Body of pancreas (tissue), 4 donors: ENCODE measurements around the gene DGKG. TPM values are rescaled to one million over a fixed set of nuclear protein-coding genes. Genes with fewer than 3 reads are reported as not detected.
A peak's percentile ranks its signal among the peaks of the same experiment; 100 is the strongest.

Experiments
- ATAC-seq: fragments of 150-250 bp; one replicate; pipeline ENCODE4 v1.9.1; 2016
- DNase-seq, 4 donors: peaks; one replicate each; pipeline ENCODE4 v3.0.0-alpha.2; 2019
- H3K27ac ChIP-seq, 4 donors: fragments of 200-600 bp; sonication (generic); 1 replicate in 3 of 4; 2 replicates in 1 of 4; pipeline versions ENCODE4 v1.5.1 to v1.6.1; 2016 to 2019; ENCODE audit warnings: mild to moderate bottlenecking in 1 of 4, mixed read lengths in 1 of 4, moderate library complexity in 1 of 4
- H3K27me3 ChIP-seq, 2 donors: fragments of 200-600 bp; sonication (generic); one replicate each; pipeline ENCODE4 v1.6.0; 2016; ENCODE audit warnings: mild to moderate bottlenecking in 1 of 2
- H3K36me3 ChIP-seq, 2 donors: fragments of 200-600 bp; sonication (generic); replicated peaks in 1 of 2; 2 replicates each; pipeline ENCODE4 v1.5.1; 2016; ENCODE audit warnings: low read depth in 2 of 2; ENCODE audit not compliant: insufficient read depth in 1 of 2
- H3K4me1 ChIP-seq: fragments of 200-600 bp; sonication (generic); one replicate; pipeline ENCODE4 v1.6.0; 2016
- H3K4me3 ChIP-seq, 2 donors: fragments of 200-600 bp; sonication (generic); 1 replicate in 1 of 2; 2 replicates in 1 of 2; pipeline ENCODE4 v1.5.1; 2016 to 2019
- H3K9me3 ChIP-seq, 3 donors: fragments of 200-600 bp; sonication (generic); 1 replicate in 2 of 3; 2 replicates in 1 of 3; pipeline ENCODE4 v1.5.1; 2016
- CTCF ChIP-seq, 7 experiments: fragments of 450-650 bp in 4 of 7; fragments of 200-600 bp in 3 of 7; sonication (generic) in 3 of 7; IDR thresholded peaks; one replicate each; pipeline ENCODE4 v1.5.1; 2016 to 2019; ENCODE audit warnings: antibody characterized with exemption in 7 of 7
- POLR2A ChIP-seq, 3 donors: fragments of 450-650 bp; IDR thresholded peaks; one replicate each; pipeline ENCODE4 v1.6.1; 2016; ENCODE audit warnings: antibody characterized with exemption in 3 of 3, mild to moderate bottlenecking in 2 of 3
- WGBS, 2 donors: methylation state at CpG; one replicate each; pipeline ENCODE4 v1.1.5; 2017; 5-methylcytosine and 5-hydroxymethylcytosine counted together
- intact Hi-C: fragments of 100-400 bp; cut with DNase I; formaldehyde crosslinking; loops from one replicate; pipeline ENCODE4 v1.15.1; 2023
- total RNA-seq, 2 donors: library from RNA; depleted of rRNA; stranded (reverse); fragments of >200 nt; gene quantifications; one replicate each; pipeline ENCODE4 v1.1.0, GENCODE V29; 2016

DGKG gene
- total RNA-seq, 2 donors from 2014 or later = 0.78 to 16.2 TPM

- DNase-seq (no peak), ATAC-seq (no peak)
- no peak for TF ChIP-seq POLR2A (IDR thresholded peaks at IDR 0.05)
- no peak for TF ChIP-seq CTCF (IDR thresholded peaks at IDR 0.05)
- Histone ChIP-seq H3K4me3 (no peak overlapping the region), H3K9me3 (no peaks in the 10 kb centered on the region), H3K27me3 (no peaks in the 10 kb centered on the region), H3K36me3 (no peaks in the 10 kb centered on the region), H3K4me1 (peaks cover 17% of the 10 kb centered on the region), H3K27ac (no peak overlapping the region)
- intact Hi-C loops = no loop called here
- WGBS, 2 donors = 88 to 92% methylated on average over 8 of the region's 8 CpGs
These were observed 18.8 kb upstream of the DGKG start for GRCh38 chr3:186380622-186381380.

GRCh38 chr3:186375443-186375842 is 13.4 kb upstream of the DGKG start:
- WGBS, 2 donors = 51% methylated on average over 2 of the region's 2 CpGs
- Histone ChIP-seq H3K27ac (no peak overlapping the region), H3K4me3 (no peak overlapping the region), H3K9me3 (no peaks in the 10 kb centered on the region), H3K4me1 (no peaks in the 10 kb centered on the region), H3K36me3 (no peaks in the 10 kb centered on the region), H3K27me3 (no peaks in the 10 kb centered on the region)
- intact Hi-C loops = no loop called here
- TF ChIP-seq CTCF (IDR thresholded peaks at IDR 0.05) (no peak), POLR2A (IDR thresholded peaks at IDR 0.05) (no peak)
- DNase-seq (no peak), ATAC-seq (peak; percentile 21)

GRCh38 chr3:186374376-186374775 is 12.3 kb upstream of the DGKG start:
- no peak overlapping the region for H3K27ac ChIP-seq
- 55 to 79% methylated on average over 4 of the region's 4 CpGs for whole genome bisulfite sequencing, 2 donors

GRCh38 chr3:186369217-186369616 is 7.2 kb upstream of the DGKG start:
- H3K9me3 ChIP-seq = no peaks in the 10 kb centered on the region
- 78% methylated on average over 3 of the region's 3 CpGs for WGBS, 2 donors
- H3K36me3 ChIP-seq = no peaks in the 10 kb centered on the region
- H3K27me3 ChIP-seq = no peaks in the 10 kb centered on the region
- TF ChIP-seq CTCF (IDR thresholded peaks at IDR 0.05) = no peak
- no peak for TF ChIP-seq POLR2A (IDR thresholded peaks at IDR 0.05)
- intact Hi-C loops = no loop called here
- H3K4me1 ChIP-seq = peaks cover 3% of the 10 kb centered on the region
- DNase-seq (no peak), ATAC-seq (no peak)
- H3K4me3 ChIP-seq = no peak overlapping the region
- H3K27ac ChIP-seq = no peak overlapping the region

More at GRCh38 chr3:186374376-186374775, 12.3 kb upstream of the DGKG start:
- ATAC-seq (no peak), DNase-seq (no peak)
- Histone ChIP-seq H3K27me3 (no peaks in the 10 kb centered on the region), H3K36me3 (no peaks in the 10 kb centered on the region), H3K4me1 (no peaks in the 10 kb centered on the region), H3K4me3 (no peak overlapping the region), H3K9me3 (no peaks in the 10 kb centered on the region)
- TF ChIP-seq POLR2A (IDR thresholded peaks at IDR 0.05) = no peak
- intact Hi-C loops = no loop called here

GRCh38 chr3:186368717-186369116 is 6.7 kb upstream of the DGKG start:
- ATAC-seq = no peak
- no peak for DNase-seq
- Histone ChIP-seq H3K27ac (no peak overlapping the region), H3K4me3 (no peak overlapping the region), H3K36me3 (no peaks in the 10 kb centered on the region), H3K9me3 (no peaks in the 10 kb centered on the region), H3K4me1 (peaks cover 3% of the 10 kb centered on the region), H3K27me3 (no peaks in the 10 kb centered on the region)
- WGBS, 2 donors = 50 to 80% methylated on average over 4 of the region's 4 CpGs
- TF ChIP-seq CTCF (IDR thresholded peaks at IDR 0.05) = no peak
- TF ChIP-seq POLR2A (IDR thresholded peaks at IDR 0.05) = no peak
- intact Hi-C loops = no loop called here
